C4-2B (cell line): ENCODE measurements around the gene DYRK2.

ENCODE experiments used
- CTCF ChIP-seq: fragments of 450-650 bp; conservative IDR thresholded peaks from 2 replicates; pipeline ENCODE4 v1.5.1; 2017; ENCODE audit warnings: mild to moderate bottlenecking
- ZFX ChIP-seq: fragments of 450-650 bp; IDR thresholded peaks from 2 replicates; pipeline ENCODE4 v1.6.1; 2017

- TF ChIP-seq CTCF: no peak
- TF ChIP-seq ZFX: no peak
Observed at GRCh38 chr12:67698672-67699581, 50.4 kb downstream of the DYRK2 start.
